GM06990 (cell line): ENCODE data around the gene RORB.

ENCODE experiments used
- DNase-seq: peaks from one replicate; pipeline ENCODE4 v3.0.0-alpha.2; 2011; ENCODE audit not compliant: insufficient read length; ENCODE audit errors: extremely low read depth
- H3K27me3 ChIP-seq: replicated peaks from 2 replicates; pipeline ENCODE4 v1.6.0; 2011; ENCODE audit warnings: low read length; ENCODE audit not compliant: control insufficient read depth, insufficient read depth
- H3K36me3 ChIP-seq: 2 replicates; pipeline ENCODE4 v1.5.1; 2011; ENCODE audit warnings: low read length; ENCODE audit not compliant: control insufficient read depth, insufficient read depth
- H3K4me3 ChIP-seq: replicated peaks from 2 replicates; pipeline ENCODE4 v1.5.1; 2011; ENCODE audit warnings: low read depth, mild to moderate bottlenecking, control low read depth, low read length
- CTCF ChIP-seq: IDR thresholded peaks from 2 replicates; pipeline ENCODE4 v1.5.1; 2011; ENCODE audit warnings: low read length, control low read depth, mild to moderate bottlenecking, inconsistent platforms; ENCODE audit not compliant: insufficient read depth, poor library complexity, severe bottlenecking

Gene RORB

GRCh38 chr9:74642376-74642775, 145.2 kb downstream of the RORB start:
- TF ChIP-seq CTCF: no peak
- Histone ChIP-seq H3K36me3 (no peaks in the 10 kb centered on the region), H3K4me3 (no peak overlapping the region), H3K27me3 (no peaks in the 10 kb centered on the region)
- DNase-seq: peak; percentile 2

- DNase-seq: no peak
- no peak overlapping the region for H3K4me3 ChIP-seq
- no peaks in the 10 kb centered on the region for H3K27me3 ChIP-seq
- no peaks in the 10 kb centered on the region for H3K36me3 ChIP-seq
- no peak for TF ChIP-seq CTCF
Measured at GRCh38 chr9:74643303-74643923, 146.3 kb downstream of the RORB start.

GRCh38 chr9:74644023-74644422, 146.9 kb downstream of the RORB start:
- H3K27me3 ChIP-seq: no peaks in the 10 kb centered on the region
- H3K4me3 ChIP-seq: no peak overlapping the region

GRCh38 chr9:74645007-74645639, 148.0 kb downstream of the RORB start:
- DNase-seq: no peak
- H3K36me3 ChIP-seq: no peaks in the 10 kb centered on the region

More at GRCh38 chr9:74644023-74644422, 146.9 kb downstream of the RORB start:
- no peak for DNase-seq
- H3K36me3 ChIP-seq: no peaks in the 10 kb centered on the region
- no peak for TF ChIP-seq CTCF

GRCh38 chr9:74653410-74654080, 156.4 kb downstream of the RORB start:
- Histone ChIP-seq H3K27me3 (no peaks in the 10 kb centered on the region; the same call in 1 of the 2 replicates), H3K4me3 (no peak overlapping the region), H3K36me3 (no peaks in the 10 kb centered on the region)
- DNase-seq: no peak
- TF ChIP-seq CTCF: no peak

More at GRCh38 chr9:74645007-74645639, 148.0 kb downstream of the RORB start:
- no peaks in the 10 kb centered on the region for H3K27me3 ChIP-seq
- peak; percentile 75 for TF ChIP-seq CTCF
- no peak overlapping the region for H3K4me3 ChIP-seq
